Hepatocyte (in vitro differentiated cells): ENCODE measurements around the gene GMIP. TPM values are rescaled to one million over a fixed set of nuclear protein-coding genes. Genes with fewer than 3 reads are reported as not detected.

Source experiments
- DNase-seq: peaks from one replicate; pipeline ENCODE4 v3.0.0-alpha.2; 2016; ENCODE audit warnings: low spot score
- H2AFZ ChIP-seq: fragments of 200-600 bp; sonication (generic); 2 replicates; pipeline ENCODE4 v1.6.0; 2016; ENCODE audit warnings: antibody characterized with exemption, mild to moderate bottlenecking
- H3K27ac ChIP-seq: fragments of 200-600 bp; sonication (generic); 2 replicates; pipeline ENCODE4 v1.5.1; 2016; ENCODE audit warnings: mild to moderate bottlenecking
- H3K27me3 ChIP-seq: fragments of 200-600 bp; sonication (generic); 2 replicates; pipeline ENCODE4 v1.6.1; 2016
- H3K36me3 ChIP-seq: fragments of 200-600 bp; sonication (generic); replicated peaks from 2 replicates; pipeline ENCODE4 v1.5.1; 2016; ENCODE audit warnings: low read depth; ENCODE audit not compliant: insufficient read depth
- H3K4me1 ChIP-seq: fragments of 200-600 bp; sonication (generic); 2 replicates; pipeline ENCODE4 v1.5.1; 2016; ENCODE audit warnings: mild to moderate bottlenecking, moderate library complexity; ENCODE audit not compliant: insufficient read depth
- H3K4me2 ChIP-seq: fragments of 200-600 bp; sonication (generic); 2 replicates; pipeline ENCODE4 v1.6.0; 2016
- H3K4me3 ChIP-seq: fragments of 200-600 bp; sonication (generic); 2 replicates; pipeline ENCODE4 v1.5.1; 2016; ENCODE audit warnings: mild to moderate bottlenecking
- H3K79me2 ChIP-seq: fragments of 200-600 bp; sonication (generic); 2 replicates; pipeline ENCODE4 v1.6.0; 2017; ENCODE audit warnings: mild to moderate bottlenecking
- H3K9me2 ChIP-seq: fragments of 200-600 bp; sonication (generic); replicated peaks from 2 replicates; pipeline ENCODE4 v1.6.0; 2017; ENCODE audit warnings: mild to moderate bottlenecking; ENCODE audit not compliant: insufficient read depth
- H3K9me3 ChIP-seq: fragments of 200-600 bp; sonication (generic); 2 replicates; pipeline ENCODE4 v1.5.1; 2016; ENCODE audit warnings: low read depth, mild to moderate bottlenecking
- H4K20me1 ChIP-seq: fragments of 200-600 bp; sonication (generic); 2 replicates; pipeline ENCODE4 v1.6.0; 2016; ENCODE audit warnings: mild to moderate bottlenecking; ENCODE audit not compliant: insufficient read depth, poor library complexity, severe bottlenecking
- CTCF ChIP-seq: fragments of 200-600 bp; sonication (generic); IDR thresholded peaks from 2 replicates; pipeline ENCODE4 v1.5.1; 2016; ENCODE audit warnings: antibody characterized with exemption, mild to moderate bottlenecking; ENCODE audit not compliant: poor library complexity
- EZH2 ChIP-seq: fragments of 200-600 bp; sonication (generic); IDR thresholded peaks from 2 replicates; pipeline ENCODE4 v1.6.1; 2016; ENCODE audit warnings: antibody characterized with exemption, mild to moderate bottlenecking, borderline replicate concordance
- EZH2phosphoT487 ChIP-seq: fragments of 200-600 bp; sonication (generic); IDR thresholded peaks from one replicate; pipeline ENCODE4 v1.6.1; 2018; ENCODE audit warnings: antibody characterized with exemption, mild to moderate bottlenecking, low read depth, moderate library complexity; ENCODE audit not compliant: unreplicated experiment, severe bottlenecking
- WGBS: methylation state at CpG from one replicate; pipeline ENCODE4 v1.1.6; 2016; ENCODE audit warnings: low lambda C conversion rate; ENCODE audit errors: missing lambda C conversion rate; 5-methylcytosine and 5-hydroxymethylcytosine counted together
- polyA plus RNA-seq: library from polyadenylated mRNA; unstranded; fragments of >200 nt; fragmentation: Nextera tagmentation; extraction: Ambion mirVana; gene quantifications from 2 replicates; pipeline ENCODE4 v1.2.1, GENCODE V29; 2016
- total RNA-seq: library from RNA; depleted of rRNA; stranded (reverse); fragments of >200 nt; gene quantifications from 2 replicates; pipeline ENCODE4 v1.2.3, GENCODE V29; 2014

GMIP gene
- total and polyA plus RNA-seq, 2 experiments from 2014 or later: 5.6 to 13.0 TPM

- H3K9me3 ChIP-seq: no peaks in the 10 kb centered on the region
- DNase-seq: no peak
- H2AFZ ChIP-seq: no peak overlapping the region
- no peaks in the 10 kb centered on the region for H3K27me3 ChIP-seq
- H3K27ac ChIP-seq: no peak overlapping the region
- H3K4me1 ChIP-seq: peaks cover 6% of the 10 kb centered on the region
- no peak overlapping the region for H3K4me2 ChIP-seq
- no peaks in the 10 kb centered on the region for H3K36me3 ChIP-seq
- H3K79me2 ChIP-seq: no peaks in the 10 kb centered on the region
- TF ChIP-seq CTCF (no peak), EZH2phosphoT487 (no peak), EZH2 (no peak)
- no peaks in the 10 kb centered on the region for H3K9me2 ChIP-seq
- 95% methylated on average over 10 of the region's 10 CpGs for WGBS
- H4K20me1 ChIP-seq: no peaks in the 10 kb centered on the region
- H3K4me3 ChIP-seq: no peak overlapping the region
Measured at GRCh38 chr19:19592690-19593089, 50.8 kb downstream of the GMIP start.

- H3K4me1 ChIP-seq: peaks cover 6% of the 10 kb centered on the region
- peak overlapping the region; percentile 13 for H3K4me2 ChIP-seq
- peak; percentile 75 for DNase-seq
- H3K9me3 ChIP-seq: no peaks in the 10 kb centered on the region
- H3K36me3 ChIP-seq: no peaks in the 10 kb centered on the region
- no peaks in the 10 kb centered on the region for H3K27me3 ChIP-seq
- H3K9me2 ChIP-seq: no peaks in the 10 kb centered on the region
- no peaks in the 10 kb centered on the region for H4K20me1 ChIP-seq
- peak overlapping the region; percentile 75 for H3K27ac ChIP-seq
- no peaks in the 10 kb centered on the region for H3K79me2 ChIP-seq
- no peak overlapping the region for H3K4me3 ChIP-seq
- H2AFZ ChIP-seq: no peak overlapping the region
- 55% methylated on average over 13 of the region's 13 CpGs for WGBS
- TF ChIP-seq EZH2phosphoT487 (no peak), CTCF (no peak), EZH2 (no peak)
Measured at GRCh38 chr19:19591133-19591825, 52.2 kb downstream of the GMIP start.

- H3K79me2 ChIP-seq: no peaks in the 10 kb centered on the region
- no peak overlapping the region for H3K4me2 ChIP-seq
- no peaks in the 10 kb centered on the region for H4K20me1 ChIP-seq
- no peaks in the 10 kb centered on the region for H3K27me3 ChIP-seq
- no peak for DNase-seq
- H3K4me3 ChIP-seq: no peak overlapping the region
- H2AFZ ChIP-seq: no peak overlapping the region
- WGBS: 89% methylated on average over 2 of the region's 2 CpGs
- no peaks in the 10 kb centered on the region for H3K36me3 ChIP-seq
- TF ChIP-seq CTCF: no peak
- no peak for TF ChIP-seq EZH2phosphoT487
- TF ChIP-seq EZH2: no peak
- no peaks in the 10 kb centered on the region for H3K9me2 ChIP-seq
- no peaks in the 10 kb centered on the region for H3K9me3 ChIP-seq
- peaks cover 6% of the 10 kb centered on the region for H3K4me1 ChIP-seq
- H3K27ac ChIP-seq: no peak overlapping the region
Measured at GRCh38 chr19:19588546-19588945, 54.9 kb downstream of the GMIP start.
